H1 (cell line): ENCODE data around the gene FXR2. TPM values are rescaled to one million over a fixed set of nuclear protein-coding genes. Genes with fewer than 3 reads are reported as not detected.
A peak's percentile ranks its signal among the peaks of the same experiment; 100 is the strongest.

Experiments
- polyA plus RNA-seq, 7 experiments: library from polyadenylated mRNA; depleted of rRNA in 3 of 7; stranded (reverse) in 5 of 7; unstranded in 2 of 7; fragments of >200 nt in 5 of 7; fragments of 200-250 nt in 2 of 7; gene quantifications; 1 replicate in 5 of 7; 2 replicates in 1 of 7; 4 replicates in 1 of 7; pipeline versions ENCODE4 v1.2.1 to v1.2.3, GENCODE V29; 2011 to 2013; ENCODE audit warnings: missing spikeins in 2 of 7, mixed read lengths in 2 of 7
- total RNA-seq: library from RNA; stranded (reverse); fragmentation: NEBNext Ultra II Directional; extraction: Animal tissue kit (Norgen Biotek cat#: 25700); gene quantifications from 2 replicates; pipeline ENCODE4 v1.2.1, GENCODE V29; 2021
- TF ChIP-seq, protein P1 (sequence below), 3 experiments: IDR thresholded peaks; 1 replicate in 2 of 3; 2 replicates in 1 of 3; pipeline versions ENCODE4 v1.5.1 to v1.6.1; 2011; ENCODE audit warnings: low read length in 3 of 3, mild to moderate bottlenecking in 3 of 3, inconsistent platforms in 2 of 3, low read depth in 1 of 3, moderate library complexity in 1 of 3; ENCODE audit not compliant: insufficient read depth in 1 of 3; ENCODE audit errors: control extremely low read depth in 1 of 3

FXR2 gene
- total and polyA plus RNA-seq, 2 of the 8 experiments (the other 6 are each of a cell fraction or from before 2014, with no cell fraction given) = 26.2 to 44.0 TPM

DNA sequence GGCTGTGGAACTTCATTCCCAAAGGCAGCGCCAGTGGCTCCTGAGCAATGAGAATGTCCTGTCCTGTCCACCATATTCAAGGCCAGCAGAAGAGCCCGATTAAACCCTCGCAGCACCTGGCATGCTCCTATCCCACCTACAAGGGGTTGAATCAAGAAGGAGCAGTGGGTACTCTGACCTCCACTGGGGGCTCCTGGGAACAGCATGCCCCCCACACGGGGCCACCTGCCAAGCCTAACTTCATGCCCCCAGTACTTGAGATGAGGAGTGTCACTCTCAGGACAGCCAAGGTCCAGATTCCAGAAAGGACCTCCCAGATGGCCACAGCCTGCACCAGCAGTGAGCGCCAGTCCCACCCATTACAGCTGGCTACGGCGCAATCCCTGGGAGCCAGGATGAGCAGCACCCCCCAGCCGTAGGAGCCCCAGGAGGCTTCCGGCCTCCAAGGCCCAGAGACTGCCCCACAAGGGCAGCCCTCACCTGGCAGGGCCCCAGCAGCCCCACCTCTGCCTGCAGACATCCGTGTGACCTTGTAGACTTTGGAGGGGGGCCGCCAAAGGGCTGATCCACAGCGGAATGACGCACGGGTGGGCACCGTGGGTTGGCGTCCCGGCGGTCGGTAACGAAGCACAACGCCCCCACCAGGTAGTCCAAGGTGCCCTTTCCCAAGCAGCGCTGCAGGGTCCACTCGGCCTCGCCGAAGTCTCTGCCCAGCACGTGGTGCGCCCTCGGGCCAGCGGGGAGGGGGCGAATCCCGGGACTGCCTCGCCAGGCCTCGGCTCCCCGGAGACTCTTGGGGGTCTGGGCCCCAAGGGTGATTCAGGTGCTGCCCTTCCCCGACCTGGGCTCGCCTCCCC, 32.1 kb downstream of the FXR2 start (continued):
- TF ChIP-seq, protein P1, sequence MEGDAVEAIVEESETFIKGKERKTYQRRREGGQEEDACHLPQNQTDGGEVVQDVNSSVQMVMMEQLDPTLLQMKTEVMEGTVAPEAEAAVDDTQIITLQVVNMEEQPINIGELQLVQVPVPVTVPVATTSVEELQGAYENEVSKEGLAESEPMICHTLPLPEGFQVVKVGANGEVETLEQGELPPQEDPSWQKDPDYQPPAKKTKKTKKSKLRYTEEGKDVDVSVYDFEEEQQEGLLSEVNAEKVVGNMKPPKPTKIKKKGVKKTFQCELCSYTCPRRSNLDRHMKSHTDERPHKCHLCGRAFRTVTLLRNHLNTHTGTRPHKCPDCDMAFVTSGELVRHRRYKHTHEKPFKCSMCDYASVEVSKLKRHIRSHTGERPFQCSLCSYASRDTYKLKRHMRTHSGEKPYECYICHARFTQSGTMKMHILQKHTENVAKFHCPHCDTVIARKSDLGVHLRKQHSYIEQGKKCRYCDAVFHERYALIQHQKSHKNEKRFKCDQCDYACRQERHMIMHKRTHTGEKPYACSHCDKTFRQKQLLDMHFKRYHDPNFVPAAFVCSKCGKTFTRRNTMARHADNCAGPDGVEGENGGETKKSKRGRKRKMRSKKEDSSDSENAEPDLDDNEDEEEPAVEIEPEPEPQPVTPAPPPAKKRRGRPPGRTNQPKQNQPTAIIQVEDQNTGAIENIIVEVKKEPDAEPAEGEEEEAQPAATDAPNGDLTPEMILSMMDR (IDR thresholded peaks at IDR 0.05; ENCODE audit: control extremely low read depth in 1 of 3, insufficient read depth in 1 of 3, low read depth in 1 of 3, low read length in 3 of 3) = peak in 1 of 3 experiments; percentile 2; a peak in 1 of 4 replicates
